ENCODE results near the gene ERGIC3.

DNA sequence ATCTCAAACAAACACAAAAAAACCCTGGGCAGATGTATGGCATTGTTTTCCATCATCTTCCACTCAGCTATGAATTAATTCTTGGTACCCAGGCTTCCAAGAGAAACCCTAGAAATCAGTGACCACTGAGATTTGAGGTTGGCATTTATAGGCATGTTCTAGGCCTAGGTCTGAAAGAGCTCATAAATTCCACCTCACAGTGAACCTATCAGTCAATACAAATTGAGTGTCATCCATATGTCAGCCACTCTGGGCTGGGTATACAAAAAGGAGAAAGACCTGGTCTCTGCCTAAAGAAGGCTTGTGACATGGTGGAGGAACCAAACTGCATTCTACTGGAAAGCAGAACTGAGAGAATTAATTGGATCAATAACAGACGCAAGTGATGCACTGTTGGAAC lies 42.6 kb upstream of the ERGIC3 start:
- TF ChIP-seq, protein P1, sequence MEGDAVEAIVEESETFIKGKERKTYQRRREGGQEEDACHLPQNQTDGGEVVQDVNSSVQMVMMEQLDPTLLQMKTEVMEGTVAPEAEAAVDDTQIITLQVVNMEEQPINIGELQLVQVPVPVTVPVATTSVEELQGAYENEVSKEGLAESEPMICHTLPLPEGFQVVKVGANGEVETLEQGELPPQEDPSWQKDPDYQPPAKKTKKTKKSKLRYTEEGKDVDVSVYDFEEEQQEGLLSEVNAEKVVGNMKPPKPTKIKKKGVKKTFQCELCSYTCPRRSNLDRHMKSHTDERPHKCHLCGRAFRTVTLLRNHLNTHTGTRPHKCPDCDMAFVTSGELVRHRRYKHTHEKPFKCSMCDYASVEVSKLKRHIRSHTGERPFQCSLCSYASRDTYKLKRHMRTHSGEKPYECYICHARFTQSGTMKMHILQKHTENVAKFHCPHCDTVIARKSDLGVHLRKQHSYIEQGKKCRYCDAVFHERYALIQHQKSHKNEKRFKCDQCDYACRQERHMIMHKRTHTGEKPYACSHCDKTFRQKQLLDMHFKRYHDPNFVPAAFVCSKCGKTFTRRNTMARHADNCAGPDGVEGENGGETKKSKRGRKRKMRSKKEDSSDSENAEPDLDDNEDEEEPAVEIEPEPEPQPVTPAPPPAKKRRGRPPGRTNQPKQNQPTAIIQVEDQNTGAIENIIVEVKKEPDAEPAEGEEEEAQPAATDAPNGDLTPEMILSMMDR (IDR thresholded peaks at IDR 0.05), result no peak
- TF ChIP-seq POLR2A (IDR thresholded peaks at IDR 0.05) (no peak), EP300 (IDR thresholded peaks at IDR 0.05) (no peak)
